ENCODE measurements around the gene BET1L. TPM values are rescaled to one million over a fixed set of nuclear protein-coding genes. Genes with fewer than 3 reads are reported as not detected.

Gene BET1L
- total RNA-seq, 1 donor from 2014 or later: 13.1 TPM

DNA sequence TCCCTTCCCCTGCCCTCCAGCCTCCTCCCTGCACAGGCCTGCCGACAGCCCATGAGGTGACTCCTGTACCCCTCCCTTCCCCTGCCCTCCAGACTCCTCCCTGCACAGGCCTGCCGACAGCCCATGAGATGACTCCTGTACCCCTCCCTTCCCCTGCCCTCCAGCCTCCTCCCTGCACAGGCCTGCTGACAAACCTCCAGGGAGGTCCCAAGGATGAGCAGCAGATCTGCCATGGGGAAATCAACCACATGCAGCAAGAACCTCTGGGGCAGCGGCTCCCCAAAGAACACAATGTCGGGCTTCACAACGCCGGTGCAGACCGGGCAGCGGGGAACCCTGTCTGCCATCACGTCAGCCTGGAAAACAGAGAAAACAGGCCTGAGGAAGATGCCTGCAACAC is 16.7 kb upstream of the BET1L start:
- Histone ChIP-seq H3F3A (ENCODE audit: low read depth) (no peaks in the 10 kb centered on the region), H3K4me3 (no peak overlapping the region), H3K4me2 (no peak overlapping the region), H3K79me2 (ENCODE audit: low read depth) (no peaks in the 10 kb centered on the region), H3K4me1 (no peaks in the 10 kb centered on the region), H3K27me3 (no peaks in the 10 kb centered on the region), H3K9me3 (ENCODE audit: low read depth) (no peaks in the 10 kb centered on the region), H3K27ac (no peak overlapping the region), H4K20me1 (ENCODE audit: low read depth) (no peaks in the 10 kb centered on the region), H3K36me3 (no peaks in the 10 kb centered on the region), H3K9ac (no peak overlapping the region), H2AFZ (replicated peaks) (no peak overlapping the region)
- no peaks in the 10 kb centered on the region for H3K4me1 Mint-ChIP-seq
- peaks cover 20% of the 10 kb centered on the region for H3K36me3 Mint-ChIP-seq
- DNase-seq (ENCODE audit: low spot score): no peak
- H3K27me3 Mint-ChIP-seq (ENCODE audit: insufficient read depth, low read depth): peaks cover 2% of the 10 kb centered on the region
- H3K4me3 Mint-ChIP-seq: no peak overlapping the region
- TF ChIP-seq EZH2 (IDR thresholded peaks at IDR 0.05) (no peak), EZH2phosphoT487 (IDR thresholded peaks at IDR 0.05) (no peak)
- TF ChIP-seq, protein P1, sequence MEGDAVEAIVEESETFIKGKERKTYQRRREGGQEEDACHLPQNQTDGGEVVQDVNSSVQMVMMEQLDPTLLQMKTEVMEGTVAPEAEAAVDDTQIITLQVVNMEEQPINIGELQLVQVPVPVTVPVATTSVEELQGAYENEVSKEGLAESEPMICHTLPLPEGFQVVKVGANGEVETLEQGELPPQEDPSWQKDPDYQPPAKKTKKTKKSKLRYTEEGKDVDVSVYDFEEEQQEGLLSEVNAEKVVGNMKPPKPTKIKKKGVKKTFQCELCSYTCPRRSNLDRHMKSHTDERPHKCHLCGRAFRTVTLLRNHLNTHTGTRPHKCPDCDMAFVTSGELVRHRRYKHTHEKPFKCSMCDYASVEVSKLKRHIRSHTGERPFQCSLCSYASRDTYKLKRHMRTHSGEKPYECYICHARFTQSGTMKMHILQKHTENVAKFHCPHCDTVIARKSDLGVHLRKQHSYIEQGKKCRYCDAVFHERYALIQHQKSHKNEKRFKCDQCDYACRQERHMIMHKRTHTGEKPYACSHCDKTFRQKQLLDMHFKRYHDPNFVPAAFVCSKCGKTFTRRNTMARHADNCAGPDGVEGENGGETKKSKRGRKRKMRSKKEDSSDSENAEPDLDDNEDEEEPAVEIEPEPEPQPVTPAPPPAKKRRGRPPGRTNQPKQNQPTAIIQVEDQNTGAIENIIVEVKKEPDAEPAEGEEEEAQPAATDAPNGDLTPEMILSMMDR (IDR thresholded peaks at IDR 0.05): no peak
- no peaks in the 10 kb centered on the region for H3K9me3 Mint-ChIP-seq
- H3K27ac Mint-ChIP-seq: no peak overlapping the region

DNA sequence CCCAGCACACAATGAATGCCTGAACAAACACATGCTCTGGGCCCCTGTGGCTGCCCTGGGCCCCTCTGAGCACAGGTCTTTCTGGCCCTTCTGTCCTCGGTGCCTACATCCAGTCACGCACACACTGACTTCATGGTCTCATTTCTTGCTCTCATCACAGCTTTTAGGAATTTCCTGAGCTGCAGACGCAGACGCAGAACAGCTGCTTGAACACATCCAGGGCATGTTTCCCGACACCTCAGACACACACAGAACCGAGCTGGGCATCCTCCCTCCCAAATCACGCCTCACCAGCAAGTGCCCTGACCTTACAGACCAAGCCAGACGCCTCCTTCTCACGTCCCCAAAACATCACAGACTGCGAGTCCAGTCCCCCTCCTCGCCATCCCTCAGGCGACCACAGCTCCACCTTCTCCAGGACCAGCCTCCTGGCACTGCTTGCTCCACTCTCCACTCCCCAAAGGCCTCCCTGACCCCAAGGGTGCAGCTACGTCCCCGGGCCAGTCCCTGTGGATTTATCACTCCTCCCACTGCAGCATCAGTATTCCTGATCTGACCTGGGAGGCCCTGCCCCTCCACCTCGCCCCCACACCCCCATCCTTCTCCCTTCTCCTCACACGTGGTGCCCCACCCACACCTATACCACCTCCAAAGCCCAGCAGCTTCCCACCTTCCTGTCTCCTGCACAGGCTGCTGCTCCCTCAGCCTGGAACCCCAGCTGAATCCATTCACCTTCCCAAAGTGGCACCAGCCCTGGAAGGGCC is 16.0 kb upstream of the BET1L start:
- H3K4me1 Mint-ChIP-seq: no peaks in the 10 kb centered on the region
- no peak overlapping the region for H3K4me3 Mint-ChIP-seq
- H3K36me3 Mint-ChIP-seq: peaks cover 18% of the 10 kb centered on the region
- H3K4me1 ChIP-seq: no peaks in the 10 kb centered on the region
- no peaks in the 10 kb centered on the region for H3F3A ChIP-seq (ENCODE audit: low read depth)
- H3K27ac ChIP-seq: no peak overlapping the region
- no peak overlapping the region for H3K4me2 ChIP-seq
- TF ChIP-seq EZH2 (IDR thresholded peaks at IDR 0.05): no peak
- TF ChIP-seq, protein P1 (IDR thresholded peaks at IDR 0.05): no peak
- no peak for TF ChIP-seq EZH2phosphoT487 (IDR thresholded peaks at IDR 0.05)
- no peaks in the 10 kb centered on the region for H3K36me3 ChIP-seq
- H3K4me3 ChIP-seq: no peak overlapping the region
- peaks cover 2% of the 10 kb centered on the region for H3K27me3 Mint-ChIP-seq (ENCODE audit: insufficient read depth, low read depth)
- H3K9me3 Mint-ChIP-seq: no peaks in the 10 kb centered on the region
- H3K27me3 ChIP-seq: no peaks in the 10 kb centered on the region
- H3K79me2 ChIP-seq (ENCODE audit: low read depth): no peaks in the 10 kb centered on the region
- DNase-seq (ENCODE audit: low spot score): no peak
- H3K27ac Mint-ChIP-seq: no peak overlapping the region
- H3K9ac ChIP-seq: no peak overlapping the region
- H3K9me3 ChIP-seq (ENCODE audit: low read depth): no peaks in the 10 kb centered on the region
- H4K20me1 ChIP-seq (ENCODE audit: low read depth): no peaks in the 10 kb centered on the region
- H2AFZ ChIP-seq (replicated peaks): no peak overlapping the region

DNA sequence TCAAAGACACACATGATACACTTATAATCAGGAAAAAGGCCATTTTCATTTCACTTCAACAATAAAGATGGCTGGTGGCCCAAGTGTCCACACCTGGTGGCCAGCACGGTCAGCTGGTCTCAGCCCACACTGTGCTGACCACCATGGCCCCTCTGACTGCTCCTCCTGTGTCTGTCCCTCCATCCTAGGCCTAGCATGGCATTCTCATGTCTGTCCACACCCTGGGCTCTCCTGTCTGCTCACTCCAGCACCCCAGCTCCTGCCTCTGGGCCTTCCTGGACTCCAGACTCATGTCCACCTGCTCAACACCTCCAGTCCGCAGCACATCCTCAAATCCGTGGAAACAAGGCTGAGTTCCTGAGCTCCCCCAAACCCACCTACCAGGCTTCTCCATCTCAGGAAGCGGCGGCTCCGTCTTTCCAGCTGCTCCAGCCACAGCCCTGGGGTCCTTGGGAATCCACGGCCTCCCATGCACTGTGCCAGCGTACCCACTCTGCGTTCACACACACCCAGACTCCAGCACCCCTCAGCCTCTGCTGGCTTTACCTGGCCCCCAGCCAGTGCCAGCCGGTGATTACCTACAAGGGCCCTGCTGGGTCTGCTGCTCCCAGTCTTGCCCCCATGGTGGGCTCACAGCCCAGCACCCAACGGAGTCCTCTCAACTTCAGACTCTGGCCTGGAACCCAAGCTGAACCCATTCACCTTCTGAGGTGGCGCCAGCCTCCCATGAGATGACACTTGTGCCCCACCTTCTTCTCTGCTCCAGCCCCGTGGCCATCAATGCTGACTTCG is 15.0 kb upstream of the BET1L start:
- Histone ChIP-seq H4K20me1 (ENCODE audit: low read depth) (no peaks in the 10 kb centered on the region), H3K4me2 (no peak overlapping the region), H3K9me3 (ENCODE audit: low read depth) (no peaks in the 10 kb centered on the region), H3K27me3 (no peaks in the 10 kb centered on the region), H3K9ac (no peak overlapping the region), H3K36me3 (no peaks in the 10 kb centered on the region), H2AFZ (replicated peaks) (no peak overlapping the region), H3K4me3 (no peak overlapping the region), H3K79me2 (ENCODE audit: low read depth) (no peaks in the 10 kb centered on the region), H3K27ac (no peak overlapping the region), H3K4me1 (no peaks in the 10 kb centered on the region), H3F3A (ENCODE audit: low read depth) (no peaks in the 10 kb centered on the region)
- Mint-ChIP-seq H3K36me3 (peaks cover 18% of the 10 kb centered on the region), H3K27me3 (ENCODE audit: insufficient read depth, low read depth) (peaks cover 2% of the 10 kb centered on the region), H3K4me1 (no peaks in the 10 kb centered on the region), H3K4me3 (no peak overlapping the region), H3K9me3 (no peaks in the 10 kb centered on the region), H3K27ac (no peak overlapping the region)
- TF ChIP-seq, protein P1 (IDR thresholded peaks at IDR 0.05): no peak
- TF ChIP-seq EZH2 (IDR thresholded peaks at IDR 0.05): no peak
- TF ChIP-seq EZH2phosphoT487 (IDR thresholded peaks at IDR 0.05): no peak
- no peak for DNase-seq (ENCODE audit: low spot score)

Data from neural progenitor cell (in vitro differentiated cells).